ENCODE results near the gene SEPTIN1.

DNA sequence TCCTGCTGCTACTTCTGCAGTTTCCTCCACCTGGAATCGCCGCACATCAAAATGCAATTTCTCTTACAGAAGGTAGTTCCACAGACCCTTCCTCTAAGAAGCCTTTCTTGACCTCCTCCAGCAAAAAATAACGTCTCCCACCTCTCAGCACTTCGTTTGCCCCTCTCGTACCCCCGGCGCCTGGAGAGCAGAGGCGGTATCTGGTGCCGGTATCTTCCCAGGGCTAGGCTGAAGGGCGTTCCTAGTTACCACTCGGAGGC, 47.0 kb upstream of the SEPTIN1 start:
- TF ChIP-seq, protein P1, sequence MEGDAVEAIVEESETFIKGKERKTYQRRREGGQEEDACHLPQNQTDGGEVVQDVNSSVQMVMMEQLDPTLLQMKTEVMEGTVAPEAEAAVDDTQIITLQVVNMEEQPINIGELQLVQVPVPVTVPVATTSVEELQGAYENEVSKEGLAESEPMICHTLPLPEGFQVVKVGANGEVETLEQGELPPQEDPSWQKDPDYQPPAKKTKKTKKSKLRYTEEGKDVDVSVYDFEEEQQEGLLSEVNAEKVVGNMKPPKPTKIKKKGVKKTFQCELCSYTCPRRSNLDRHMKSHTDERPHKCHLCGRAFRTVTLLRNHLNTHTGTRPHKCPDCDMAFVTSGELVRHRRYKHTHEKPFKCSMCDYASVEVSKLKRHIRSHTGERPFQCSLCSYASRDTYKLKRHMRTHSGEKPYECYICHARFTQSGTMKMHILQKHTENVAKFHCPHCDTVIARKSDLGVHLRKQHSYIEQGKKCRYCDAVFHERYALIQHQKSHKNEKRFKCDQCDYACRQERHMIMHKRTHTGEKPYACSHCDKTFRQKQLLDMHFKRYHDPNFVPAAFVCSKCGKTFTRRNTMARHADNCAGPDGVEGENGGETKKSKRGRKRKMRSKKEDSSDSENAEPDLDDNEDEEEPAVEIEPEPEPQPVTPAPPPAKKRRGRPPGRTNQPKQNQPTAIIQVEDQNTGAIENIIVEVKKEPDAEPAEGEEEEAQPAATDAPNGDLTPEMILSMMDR (IDR thresholded peaks at IDR 0.05): no peak
- TF ChIP-seq POLR2A (IDR thresholded peaks at IDR 0.05) (no peak), EP300 (IDR thresholded peaks at IDR 0.05; ENCODE audit: low read depth) (no peak), POLR2AphosphoS5 (IDR thresholded peaks at IDR 0.05) (no peak)

Data from transverse colon (tissue), 4 donors.